Large intestine (tissue), 3 donors: ENCODE results near the gene BFAR. TPM values are rescaled to one million over a fixed set of nuclear protein-coding genes. Genes with fewer than 3 reads are reported as not detected.
"Not testable (repeated sequence)": the region's sequence is repeated elsewhere in the genome, so short reads cannot be mapped to it uniquely, and the experiment has no call there.

ENCODE experiments used
- DNase-seq, 2 donors: peaks; one replicate each; pipeline versions ENCODE4 v3.0.0 to v3.0.0-alpha.2; 2013
- H3K27ac ChIP-seq: one replicate; pipeline ENCODE4 v1.5.1; 2013; ENCODE audit warnings: low read length
- H3K27me3 ChIP-seq: 2 replicates; pipeline ENCODE4 v1.6.1; 2013; ENCODE audit warnings: low read length; ENCODE audit not compliant: control insufficient read depth, insufficient read depth
- H3K36me3 ChIP-seq: 2 replicates; pipeline ENCODE4 v1.6.1; 2013; ENCODE audit warnings: low read length; ENCODE audit not compliant: control insufficient read depth, insufficient read depth
- H3K4me1 ChIP-seq: one replicate; pipeline ENCODE4 v1.6.1; 2013; ENCODE audit warnings: low read length; ENCODE audit not compliant: control insufficient read depth, insufficient read depth
- H3K4me3 ChIP-seq: one replicate; pipeline ENCODE4 v1.5.1; 2013; ENCODE audit warnings: low read length
- H3K9me3 ChIP-seq: one replicate; pipeline ENCODE4 v1.6.1; 2013; ENCODE audit warnings: mild to moderate bottlenecking, low read depth, low read length, moderate library complexity; ENCODE audit not compliant: control insufficient read depth
- WGBS: methylation state at CpG from one replicate; pipeline ENCODE4 v1.1.5; 2013; ENCODE audit warnings: low lambda C conversion rate; ENCODE audit not compliant: insufficient coverage; 5-methylcytosine and 5-hydroxymethylcytosine counted together
- polyA plus RNA-seq: library from polyadenylated mRNA; unstranded; fragments of 120-200 nt; gene quantifications from one replicate; pipeline ENCODE4 v1.2.1, GENCODE V29; 2013

The BFAR gene
- polyA plus RNA-seq, 1 donor: 59.4 TPM

- H3K27me3 ChIP-seq: no peaks in the 10 kb centered on the region
- no peaks in the 10 kb centered on the region for H3K4me1 ChIP-seq
- 100% methylated on average over 1 of the region's 16 CpGs for WGBS
- no peak for DNase-seq
- peaks cover 50% of the 10 kb centered on the region for H3K36me3 ChIP-seq
- no peaks in the 10 kb centered on the region for H3K9me3 ChIP-seq
- H3K4me3 ChIP-seq: no peak overlapping the region
- no peak overlapping the region for H3K27ac ChIP-seq
Observed at GRCh38 chr16:14667347-14668266, 34.9 kb downstream of the BFAR start.

- H3K27ac ChIP-seq: no peak overlapping the region
- no peaks in the 10 kb centered on the region for H3K27me3 ChIP-seq
- no peaks in the 10 kb centered on the region for H3K4me1 ChIP-seq
- no peak overlapping the region for H3K4me3 ChIP-seq
- no peaks in the 10 kb centered on the region for H3K9me3 ChIP-seq
- WGBS: 100% methylated on average over 1 of the region's 7 CpGs
- peak in 1 of 2 donors; percentile 14 for DNase-seq
- H3K36me3 ChIP-seq: peaks cover 45% of the 10 kb centered on the region
Observed at GRCh38 chr16:14668556-14669223, 35.9 kb downstream of the BFAR start.

DNA sequence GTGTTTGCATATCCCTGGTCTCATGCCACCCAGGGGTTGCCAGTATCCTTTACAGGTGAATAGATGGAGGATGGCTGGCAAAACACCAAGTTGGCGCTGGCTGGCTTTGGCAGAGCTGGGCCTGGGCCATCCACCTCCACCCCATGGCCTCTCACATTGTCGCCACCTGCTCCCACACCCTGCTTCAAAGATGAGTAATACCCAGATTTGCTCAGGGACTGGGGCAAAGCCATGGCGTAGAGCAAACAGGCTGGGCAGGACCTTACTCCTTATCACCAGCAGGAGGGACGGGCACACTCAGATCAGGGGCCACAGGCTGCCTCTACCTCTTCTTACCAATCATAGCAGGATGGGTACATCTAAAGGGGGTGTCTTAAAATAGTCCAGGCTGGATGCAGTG lies 37.0 kb downstream of the BFAR start:
- H3K36me3 ChIP-seq: peaks cover 35% of the 10 kb centered on the region
- no peak overlapping the region for H3K27ac ChIP-seq
- H3K27me3 ChIP-seq: no peaks in the 10 kb centered on the region
- no CpG with 5 or more reads among the region's 4 CpGs for WGBS
- H3K4me1 ChIP-seq: no peaks in the 10 kb centered on the region
- no peak for DNase-seq
- no peaks in the 10 kb centered on the region for H3K9me3 ChIP-seq
- H3K4me3 ChIP-seq: no peak overlapping the region

- no peaks in the 10 kb centered on the region for H3K4me1 ChIP-seq
- H3K36me3 ChIP-seq: peaks cover 11% of the 10 kb centered on the region
- peak; percentile 7 to 9 for DNase-seq
- H3K4me3 ChIP-seq: no peak overlapping the region
- H3K27ac ChIP-seq: no peak overlapping the region
- H3K27me3 ChIP-seq: no peaks in the 10 kb centered on the region
- no peaks in the 10 kb centered on the region for H3K9me3 ChIP-seq
- WGBS: no CpG with 5 or more reads among the region's 7 CpGs
Observed at GRCh38 chr16:14672403-14672971, 39.7 kb downstream of the BFAR start.

DNA sequence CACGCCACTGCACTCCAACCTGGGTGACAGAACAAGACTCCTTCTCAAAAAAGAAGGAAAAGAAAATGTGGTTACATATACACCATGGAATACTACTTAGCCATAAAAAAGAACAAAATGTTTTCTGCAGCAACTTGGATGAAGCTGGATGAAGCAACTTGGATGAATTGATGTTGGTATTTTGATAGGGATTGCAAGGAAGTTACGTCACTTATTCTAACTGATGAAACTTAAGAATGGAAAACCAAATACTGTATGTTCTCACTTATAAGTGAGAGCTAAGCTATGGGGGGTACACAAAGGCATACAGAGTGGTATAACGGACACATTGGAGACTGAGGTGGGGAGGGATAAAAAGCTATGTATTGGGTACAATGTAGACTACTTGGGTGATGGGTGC lies 43.9 kb downstream of the BFAR start:
- Histone ChIP-seq H3K36me3 (no peaks in the 10 kb centered on the region), H3K27ac (no peak overlapping the region), H3K27me3 (no peaks in the 10 kb centered on the region), H3K4me3 (no peak overlapping the region), H3K4me1 (no peaks in the 10 kb centered on the region), H3K9me3 (no peaks in the 10 kb centered on the region)
- DNase-seq: no peak
- WGBS: 100% methylated on average over 1 of the region's 3 CpGs

GRCh38 chr16:14677627-14678026 lies 44.9 kb downstream of the BFAR start:
- no peak for DNase-seq

GRCh38 chr16:14678748-14679497 lies 46.2 kb downstream of the BFAR start:
- no peaks in the 10 kb centered on the region for H3K27me3 ChIP-seq
- no peak overlapping the region for H3K4me3 ChIP-seq
- no peaks in the 10 kb centered on the region for H3K9me3 ChIP-seq
- no peaks in the 10 kb centered on the region for H3K4me1 ChIP-seq
- H3K27ac ChIP-seq: no peak overlapping the region
- DNase-seq: no peak
- no peaks in the 10 kb centered on the region for H3K36me3 ChIP-seq
- no CpG with 5 or more reads among the region's 11 CpGs for WGBS

More at GRCh38 chr16:14677627-14678026, 44.9 kb downstream of the BFAR start:
- Histone ChIP-seq H3K27ac (no peak overlapping the region), H3K4me1 (no peaks in the 10 kb centered on the region), H3K36me3 (no peaks in the 10 kb centered on the region), H3K27me3 (no peaks in the 10 kb centered on the region), H3K4me3 (no peak overlapping the region), H3K9me3 (no peaks in the 10 kb centered on the region)
- 100% methylated on average over 2 of the region's 5 CpGs for WGBS

DNA sequence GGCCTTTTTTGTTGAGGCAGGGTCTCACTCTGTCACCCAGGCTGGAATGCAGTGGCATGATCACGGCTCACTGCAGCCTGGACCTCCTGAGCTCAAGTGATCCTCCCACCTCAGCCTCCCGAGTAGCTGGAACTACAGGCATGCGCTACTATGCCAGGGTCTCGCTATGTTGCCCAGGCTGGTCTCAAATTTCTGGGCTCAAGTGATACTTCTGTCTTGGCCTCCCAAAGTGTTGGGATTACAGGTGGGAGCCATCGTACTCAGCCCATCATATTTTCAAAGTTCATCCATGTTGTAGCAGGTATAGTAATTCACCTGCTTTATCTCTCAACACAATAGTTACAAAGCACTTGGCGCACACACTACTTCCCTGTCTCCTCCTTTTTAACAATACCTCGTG lies 47.6 kb downstream of the BFAR start:
- not testable (repeated sequence) for H3K36me3 ChIP-seq, H3K4me1 ChIP-seq, H3K9me3 ChIP-seq, H3K27me3 ChIP-seq, DNase-seq, H3K27ac ChIP-seq, H3K4me3 ChIP-seq
- no CpG with 5 or more reads among the region's 7 CpGs for WGBS

DNA sequence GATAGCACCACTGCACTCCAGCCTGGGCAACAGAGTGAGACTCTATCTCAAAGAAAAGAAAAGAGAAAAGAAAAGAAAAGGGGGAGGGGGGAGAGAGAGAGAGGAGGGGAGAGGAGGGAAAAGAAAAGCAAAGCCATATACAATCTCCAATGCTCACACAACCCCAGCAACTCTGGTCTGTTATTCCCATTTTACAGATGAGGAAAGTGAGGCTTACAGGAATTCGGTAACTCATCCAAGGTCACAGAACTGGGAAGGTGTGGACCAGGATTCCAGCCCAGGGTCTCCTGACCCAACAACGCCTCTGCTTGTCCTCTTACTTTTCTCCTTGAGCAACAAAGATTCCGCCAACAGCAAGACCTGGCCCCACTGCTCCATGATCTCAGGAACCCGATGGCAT lies 48.4 kb downstream of the BFAR start:
- 93% methylated on average over 2 of the region's 4 CpGs for WGBS
- Histone ChIP-seq H3K36me3 (no peaks in the 10 kb centered on the region), H3K4me1 (no peaks in the 10 kb centered on the region), H3K27ac (no peak overlapping the region), H3K4me3 (no peak overlapping the region), H3K9me3 (no peaks in the 10 kb centered on the region), H3K27me3 (no peaks in the 10 kb centered on the region)
- no peak for DNase-seq

DNA sequence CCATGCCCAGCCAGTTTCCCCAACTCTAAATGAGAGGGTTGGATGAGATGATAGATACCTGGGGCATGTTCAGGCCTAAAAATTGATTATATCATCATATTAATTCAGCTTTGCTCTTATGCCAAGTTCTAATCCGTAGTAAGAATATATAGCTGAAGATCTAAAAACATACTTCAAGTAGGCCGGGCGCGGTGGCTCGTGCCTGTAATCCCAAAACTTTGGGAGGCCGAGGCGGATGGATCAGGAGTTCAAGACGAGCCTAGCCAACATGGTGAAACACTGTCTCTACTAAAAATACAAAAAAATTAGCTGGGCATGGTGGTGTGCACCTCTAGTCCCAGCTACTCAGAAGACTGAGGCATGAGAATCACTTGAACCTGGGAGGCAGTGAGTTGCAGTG lies 49.4 kb downstream of the BFAR start:
- Histone ChIP-seq H3K4me3 (no peak overlapping the region), H3K9me3 (no peaks in the 10 kb centered on the region), H3K36me3 (no peaks in the 10 kb centered on the region), H3K27ac (no peak overlapping the region), H3K27me3 (no peaks in the 10 kb centered on the region), H3K4me1 (no peaks in the 10 kb centered on the region)
- 96% methylated on average over 5 of the region's 8 CpGs for WGBS
- no peak for DNase-seq
